Body of pancreas (tissue), 4 donors: ENCODE results near the gene ZIC4. TPM values are rescaled to one million over a fixed set of nuclear protein-coding genes. Genes with fewer than 3 reads are reported as not detected.

Source experiments
- ATAC-seq: fragments of 150-250 bp; one replicate; pipeline ENCODE4 v1.9.1; 2016
- DNase-seq, 4 donors: peaks; one replicate each; pipeline ENCODE4 v3.0.0-alpha.2; 2019
- H3K27ac ChIP-seq, 4 donors: fragments of 200-600 bp; sonication (generic); 1 replicate in 3 of 4; 2 replicates in 1 of 4; pipeline versions ENCODE4 v1.5.1 to v1.6.1; 2016 to 2019; ENCODE audit warnings: mild to moderate bottlenecking in 1 of 4, mixed read lengths in 1 of 4, moderate library complexity in 1 of 4
- H3K27me3 ChIP-seq, 2 donors: fragments of 200-600 bp; sonication (generic); one replicate each; pipeline ENCODE4 v1.6.0; 2016; ENCODE audit warnings: mild to moderate bottlenecking in 1 of 2
- H3K36me3 ChIP-seq, 2 donors: fragments of 200-600 bp; sonication (generic); replicated peaks in 1 of 2; 2 replicates each; pipeline ENCODE4 v1.5.1; 2016; ENCODE audit warnings: low read depth in 2 of 2; ENCODE audit not compliant: insufficient read depth in 1 of 2
- H3K4me1 ChIP-seq: fragments of 200-600 bp; sonication (generic); one replicate; pipeline ENCODE4 v1.6.0; 2016
- H3K4me3 ChIP-seq, 2 donors: fragments of 200-600 bp; sonication (generic); 1 replicate in 1 of 2; 2 replicates in 1 of 2; pipeline ENCODE4 v1.5.1; 2016 to 2019
- H3K9me3 ChIP-seq, 3 donors: fragments of 200-600 bp; sonication (generic); 1 replicate in 2 of 3; 2 replicates in 1 of 3; pipeline ENCODE4 v1.5.1; 2016
- CTCF ChIP-seq, 7 experiments: fragments of 450-650 bp in 4 of 7; fragments of 200-600 bp in 3 of 7; sonication (generic) in 3 of 7; IDR thresholded peaks; one replicate each; pipeline ENCODE4 v1.5.1; 2016 to 2019; ENCODE audit warnings: antibody characterized with exemption in 7 of 7
- POLR2A ChIP-seq, 3 donors: fragments of 450-650 bp; IDR thresholded peaks; one replicate each; pipeline ENCODE4 v1.6.1; 2016; ENCODE audit warnings: antibody characterized with exemption in 3 of 3, mild to moderate bottlenecking in 2 of 3
- WGBS, 2 donors: methylation state at CpG; one replicate each; pipeline ENCODE4 v1.1.5; 2017; 5-methylcytosine and 5-hydroxymethylcytosine counted together
- intact Hi-C: fragments of 100-400 bp; cut with DNase I; formaldehyde crosslinking; loops from one replicate; pipeline ENCODE4 v1.15.1; 2023
- total RNA-seq, 2 donors: library from RNA; depleted of rRNA; stranded (reverse); fragments of >200 nt; gene quantifications; one replicate each; pipeline ENCODE4 v1.1.0, GENCODE V29; 2016

ZIC4 gene
- total RNA-seq, 2 donors from 2014 or later: not detected

- H3K9me3 ChIP-seq: no peaks in the 10 kb centered on the region
- DNase-seq (no peak), ATAC-seq (no peak)
- WGBS, 2 donors: 29 to 46% methylated on average over 9 to 11 of the region's 11 CpGs
- no peak for TF ChIP-seq POLR2A (IDR thresholded peaks at IDR 0.05)
- TF ChIP-seq CTCF (IDR thresholded peaks at IDR 0.05): no peak
- peaks cover 2% of the 10 kb centered on the region for H3K4me1 ChIP-seq
- no peaks in the 10 kb centered on the region for H3K36me3 ChIP-seq
- intact Hi-C loops: no loop called here
- H3K27ac ChIP-seq: no peak overlapping the region
- H3K27me3 ChIP-seq: peaks cover 0 to 45% of the 10 kb centered on the region in 2 donors
- H3K4me3 ChIP-seq: no peak overlapping the region
These were observed 2.1 kb downstream of the ZIC4 start for GRCh38 chr3:147404000-147404799.

GRCh38 chr3:147403511-147403910, 2.8 kb downstream of the ZIC4 start:
- no peaks in the 10 kb centered on the region for H3K36me3 ChIP-seq
- no peaks in the 10 kb centered on the region for H3K4me1 ChIP-seq
- intact Hi-C loops: no loop called here
- WGBS, 2 donors: 47 to 54% methylated on average over 5 of the region's 5 CpGs
- no peak overlapping the region for H3K27ac ChIP-seq
- H3K4me3 ChIP-seq: no peak overlapping the region
- no peaks in the 10 kb centered on the region for H3K9me3 ChIP-seq
- TF ChIP-seq POLR2A (IDR thresholded peaks at IDR 0.05): no peak
- TF ChIP-seq CTCF (IDR thresholded peaks at IDR 0.05): no peak
- DNase-seq (no peak), ATAC-seq (no peak)
- peaks cover 0 to 38% of the 10 kb centered on the region in 2 donors for H3K27me3 ChIP-seq

- DNase-seq (no peak), ATAC-seq (no peak)
- H3K4me3 ChIP-seq: no peak overlapping the region
- 6 to 18% methylated on average over 5 of the region's 5 CpGs for WGBS, 2 donors
- H3K36me3 ChIP-seq: no peaks in the 10 kb centered on the region
- H3K9me3 ChIP-seq: no peaks in the 10 kb centered on the region
- TF ChIP-seq CTCF (IDR thresholded peaks at IDR 0.05) (no peak), POLR2A (IDR thresholded peaks at IDR 0.05) (no peak)
- no peak overlapping the region for H3K27ac ChIP-seq
- peaks cover 9% of the 10 kb centered on the region for H3K4me1 ChIP-seq
- peaks cover 0 to 36% of the 10 kb centered on the region in 2 donors for H3K27me3 ChIP-seq
- intact Hi-C loops: no loop called here
These were observed 4.2 kb downstream of the ZIC4 start for GRCh38 chr3:147402159-147402558.

- no peaks in the 10 kb centered on the region for H3K9me3 ChIP-seq
- no peak overlapping the region for H3K4me3 ChIP-seq
- peaks cover 10% of the 10 kb centered on the region for H3K4me1 ChIP-seq
- no peak for TF ChIP-seq CTCF (IDR thresholded peaks at IDR 0.05)
- TF ChIP-seq POLR2A (IDR thresholded peaks at IDR 0.05): no peak
- WGBS, 2 donors: 13 to 15% methylated on average over 1 of the region's 1 CpG
- peaks cover 0 to 34% of the 10 kb centered on the region in 2 donors for H3K27me3 ChIP-seq
- DNase-seq (no peak), ATAC-seq (no peak)
- no peaks in the 10 kb centered on the region for H3K36me3 ChIP-seq
- intact Hi-C loops: no loop called here
- no peak overlapping the region for H3K27ac ChIP-seq
These were observed 4.9 kb downstream of the ZIC4 start for GRCh38 chr3:147401421-147401820.

- intact Hi-C loops: no loop called here
- no peak overlapping the region for H3K4me3 ChIP-seq
- H3K9me3 ChIP-seq: no peaks in the 10 kb centered on the region
- no peak overlapping the region for H3K27ac ChIP-seq
- peaks cover 0 to 34% of the 10 kb centered on the region in 2 donors for H3K27me3 ChIP-seq
- no peaks in the 10 kb centered on the region for H3K36me3 ChIP-seq
- TF ChIP-seq POLR2A (IDR thresholded peaks at IDR 0.05) (no peak), CTCF (IDR thresholded peaks at IDR 0.05) (no peak)
- ATAC-seq: no peak
- no peak for DNase-seq
- peaks cover 14% of the 10 kb centered on the region for H3K4me1 ChIP-seq
- WGBS, 2 donors: 15 to 24% methylated on average over 1 of the region's 1 CpG
These were observed 5.3 kb downstream of the ZIC4 start for GRCh38 chr3:147400999-147401398.
